Stimulated activated CD8-positive, alpha-beta memory T cell treated with anti-CD3 and anti-CD28 coated beads, Interleukin-4, amount 100 ng/mL, for 24 hours (primary cell): ENCODE measurements around the gene PBRM1.

Experiments
- DNase-seq: peaks from one replicate; pipeline ENCODE4 v3.0.0-alpha.2; 2020; ENCODE audit warnings: low read depth

PBRM1 gene

GRCh38 chr3:52574056-52574965 lies 111.4 kb downstream of the PBRM1 start:
- no peak for DNase-seq

- no peak for DNase-seq
Observed at GRCh38 chr3:52572221-52572620, 113.5 kb downstream of the PBRM1 start.

GRCh38 chr3:52570076-52570475 lies 115.6 kb downstream of the PBRM1 start:
- DNase-seq, result no peak

- no peak for DNase-seq
Observed at GRCh38 chr3:52568069-52568468, 117.6 kb downstream of the PBRM1 start.

- no peak for DNase-seq
Observed at GRCh38 chr3:52563984-52564383, 121.7 kb downstream of the PBRM1 start.

- no peak for DNase-seq
Observed at GRCh38 chr3:52561028-52561747, 124.5 kb downstream of the PBRM1 start.

GRCh38 chr3:52558436-52558835 lies 127.3 kb downstream of the PBRM1 start:
- DNase-seq, result no peak

GRCh38 chr3:52557011-52557960 lies 128.4 kb downstream of the PBRM1 start:
- DNase-seq, result no peak

GRCh38 chr3:52555056-52555455 lies 130.7 kb downstream of the PBRM1 start:
- DNase-seq, result no peak

GRCh38 chr3:52554026-52554755 lies 131.5 kb downstream of the PBRM1 start:
- no peak for DNase-seq

- DNase-seq, result no peak
Observed at GRCh38 chr3:52552089-52552488, 133.6 kb downstream of the PBRM1 start.

- DNase-seq, result no peak
Observed at GRCh38 chr3:52551118-52551517, 134.6 kb downstream of the PBRM1 start.

GRCh38 chr3:52547143-52547542 lies 138.6 kb downstream of the PBRM1 start:
- no peak for DNase-seq

- DNase-seq, result no peak
Observed at GRCh38 chr3:52546111-52546901, 139.4 kb downstream of the PBRM1 start.

GRCh38 chr3:52544937-52545336 lies 140.8 kb downstream of the PBRM1 start:
- DNase-seq, result no peak

GRCh38 chr3:52541050-52541449 lies 144.7 kb downstream of the PBRM1 start:
- no peak for DNase-seq

- no peak for DNase-seq
Observed at GRCh38 chr3:52539010-52539653, 146.6 kb downstream of the PBRM1 start.

- no peak for DNase-seq
Observed at GRCh38 chr3:52537726-52538421, 147.8 kb downstream of the PBRM1 start.

GRCh38 chr3:52537165-52537620 lies 148.5 kb downstream of the PBRM1 start:
- no peak for DNase-seq
